ENCODE data around the gene NAV1.
"Not testable (repeated sequence)": the region's sequence is repeated elsewhere in the genome, so short reads cannot be mapped to it uniquely, and the experiment has no call there.

NAV1 gene, protein sequence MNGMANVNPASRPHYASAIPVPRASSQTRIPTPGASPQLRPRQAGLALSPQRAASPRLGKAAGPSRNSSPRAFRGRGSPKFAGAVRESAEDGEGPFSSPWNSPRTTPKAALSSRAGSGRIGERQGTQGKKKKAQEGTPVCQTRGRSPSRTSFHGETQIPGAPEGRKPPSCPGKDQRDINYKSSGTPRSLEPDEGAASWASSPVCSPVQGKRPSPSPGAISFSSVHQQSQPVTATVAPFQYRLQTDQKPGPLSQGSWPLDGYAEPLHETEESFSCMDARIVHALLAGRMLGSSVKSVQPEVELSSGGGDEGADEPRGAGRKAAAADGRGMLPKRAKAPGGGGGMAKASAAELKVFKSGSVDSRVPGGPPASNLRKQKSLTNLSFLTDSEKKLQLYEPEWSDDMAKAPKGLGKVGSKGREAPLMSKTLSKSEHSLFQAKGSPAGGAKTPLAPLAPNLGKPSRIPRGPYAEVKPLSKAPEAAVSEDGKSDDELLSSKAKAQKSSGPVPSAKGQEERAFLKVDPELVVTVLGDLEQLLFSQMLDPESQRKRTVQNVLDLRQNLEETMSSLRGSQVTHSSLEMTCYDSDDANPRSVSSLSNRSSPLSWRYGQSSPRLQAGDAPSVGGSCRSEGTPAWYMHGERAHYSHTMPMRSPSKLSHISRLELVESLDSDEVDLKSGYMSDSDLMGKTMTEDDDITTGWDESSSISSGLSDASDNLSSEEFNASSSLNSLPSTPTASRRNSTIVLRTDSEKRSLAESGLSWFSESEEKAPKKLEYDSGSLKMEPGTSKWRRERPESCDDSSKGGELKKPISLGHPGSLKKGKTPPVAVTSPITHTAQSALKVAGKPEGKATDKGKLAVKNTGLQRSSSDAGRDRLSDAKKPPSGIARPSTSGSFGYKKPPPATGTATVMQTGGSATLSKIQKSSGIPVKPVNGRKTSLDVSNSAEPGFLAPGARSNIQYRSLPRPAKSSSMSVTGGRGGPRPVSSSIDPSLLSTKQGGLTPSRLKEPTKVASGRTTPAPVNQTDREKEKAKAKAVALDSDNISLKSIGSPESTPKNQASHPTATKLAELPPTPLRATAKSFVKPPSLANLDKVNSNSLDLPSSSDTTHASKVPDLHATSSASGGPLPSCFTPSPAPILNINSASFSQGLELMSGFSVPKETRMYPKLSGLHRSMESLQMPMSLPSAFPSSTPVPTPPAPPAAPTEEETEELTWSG (N-terminal part only)

DNA sequence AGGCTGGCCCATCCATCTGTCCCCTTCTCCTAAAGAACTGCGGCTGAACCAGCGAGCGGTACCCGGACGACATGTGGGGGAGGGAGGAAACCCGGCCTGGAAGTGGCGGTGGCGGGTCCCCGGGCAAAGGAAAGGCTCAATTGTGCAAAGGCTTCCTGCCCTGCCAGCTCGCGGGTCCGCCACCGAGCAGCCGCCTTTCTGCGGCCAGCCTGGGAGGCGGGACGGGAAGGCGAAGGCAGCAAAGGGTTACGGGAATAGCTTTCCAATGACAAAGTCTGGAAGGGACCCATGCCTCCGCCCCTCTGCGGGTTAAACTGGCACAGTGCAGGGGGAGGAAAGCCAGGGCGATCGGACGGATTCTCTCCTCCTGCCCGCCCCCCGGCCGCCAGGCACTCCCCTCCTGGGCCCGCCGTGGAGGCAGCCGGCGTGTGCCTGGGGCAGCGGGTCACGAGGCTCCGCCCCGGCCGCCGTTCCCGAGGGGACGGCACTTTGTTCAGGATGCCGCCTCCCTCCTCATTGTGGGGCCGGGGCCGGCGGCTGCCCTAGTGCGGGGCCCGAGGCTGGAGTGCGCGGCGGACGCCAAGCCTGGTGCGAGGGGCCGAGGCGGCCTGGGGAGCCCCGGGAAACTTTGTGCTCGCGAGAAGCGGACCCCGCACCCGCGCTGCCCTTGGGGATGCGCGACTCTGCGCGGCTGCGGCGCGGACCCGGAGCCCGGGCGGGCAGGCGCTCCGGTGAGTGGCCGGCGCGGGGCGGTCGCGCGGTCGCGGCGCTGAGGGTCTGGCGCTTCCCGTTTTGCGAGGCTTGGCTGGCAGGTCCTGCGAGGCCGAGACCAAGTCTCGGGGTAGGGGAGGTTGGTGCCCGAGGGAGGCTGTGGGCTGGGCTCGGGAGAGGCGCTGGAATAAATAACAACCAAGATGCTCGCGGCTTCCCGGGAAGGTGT is at the start of gene NAV1:
NAV1 (plus strand) TSS at position 516 of the 940 bp plus-strand sequence. CDS start 83,758 bp downstream, outside the sequence.
- FAIRE-seq: no peak

DNA sequence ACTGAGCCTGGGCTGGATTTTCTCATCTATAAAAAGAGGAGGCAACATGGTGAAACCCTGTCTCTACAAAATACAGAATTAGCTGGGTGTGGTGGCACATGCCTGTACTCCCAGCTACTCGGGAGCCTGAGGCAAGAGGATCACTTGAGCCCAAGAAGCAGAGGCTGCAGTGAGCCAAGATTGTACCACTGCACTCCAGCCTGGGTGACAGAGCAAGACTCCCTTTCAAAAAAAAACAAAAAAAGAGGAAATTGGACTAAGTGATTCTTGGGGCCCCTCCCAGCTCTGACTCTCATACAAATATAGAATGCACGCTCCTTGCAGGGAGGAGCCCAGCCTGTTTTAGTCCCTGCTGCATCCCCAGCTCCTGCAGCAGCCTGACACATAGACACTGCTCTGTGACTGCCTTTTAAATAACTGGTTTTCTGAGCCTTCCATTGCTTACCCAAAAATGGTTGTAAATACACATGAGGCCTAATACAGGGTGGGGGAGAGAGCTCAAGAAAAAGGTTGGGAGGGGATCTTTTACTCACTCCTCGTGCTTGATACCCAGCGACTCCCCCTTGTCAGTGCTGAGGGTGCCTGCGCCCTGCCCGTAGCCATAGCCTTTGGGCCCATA is 49.2 kb upstream of the NAV1 start:
- FAIRE-seq: no peak

DNA sequence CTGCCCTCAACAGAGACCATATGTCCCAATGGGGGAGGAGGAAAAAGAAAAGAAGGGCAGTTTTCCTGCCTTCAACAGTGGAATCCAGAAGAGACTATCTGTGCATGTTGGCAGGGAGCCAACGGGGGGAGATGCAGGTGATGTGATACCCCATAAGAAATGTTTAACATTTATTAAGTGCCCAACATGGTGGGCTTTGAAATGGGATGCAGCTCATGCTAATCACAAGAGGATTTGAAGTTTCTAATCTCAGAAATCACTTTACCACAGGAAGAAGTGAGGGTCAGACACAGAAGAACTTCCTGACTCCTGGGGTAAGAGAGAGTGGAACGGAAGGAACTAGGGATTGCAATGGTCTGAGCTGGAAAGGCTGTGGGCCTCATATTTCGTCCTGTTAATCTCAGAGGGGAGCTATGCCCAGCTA is 48.2 kb upstream of the NAV1 start:
- FAIRE-seq: no peak

DNA sequence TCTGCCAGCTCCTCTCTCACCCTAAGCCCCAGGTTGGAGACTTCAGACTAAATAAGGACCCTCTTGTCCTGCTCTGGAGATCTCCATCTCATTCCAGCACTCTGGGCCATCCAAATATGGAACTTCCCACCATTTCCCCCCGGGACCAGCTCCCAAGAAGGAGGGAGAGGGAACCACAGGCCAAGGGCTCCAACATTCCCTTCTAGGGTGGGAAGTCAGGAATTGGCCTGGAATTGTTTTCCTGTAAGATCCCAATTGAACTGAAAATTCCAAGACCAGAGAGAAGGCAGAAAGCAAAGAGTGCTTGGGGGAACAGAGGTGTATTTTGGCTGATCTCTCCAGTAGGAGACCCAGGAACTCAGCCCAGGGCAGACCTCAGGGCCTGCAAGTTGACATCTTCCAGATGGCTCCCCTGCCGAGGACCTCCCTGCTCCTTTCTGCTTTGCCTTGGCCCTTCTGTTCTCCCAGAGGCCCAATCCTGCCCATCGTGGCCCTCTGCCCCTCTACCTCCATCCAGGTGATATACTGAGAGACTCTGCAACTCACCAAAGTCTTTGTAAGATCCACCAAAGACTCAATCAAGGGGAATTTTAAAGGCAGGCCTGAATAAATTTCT is 46.9 kb upstream of the NAV1 start:
- no peak for FAIRE-seq

DNA sequence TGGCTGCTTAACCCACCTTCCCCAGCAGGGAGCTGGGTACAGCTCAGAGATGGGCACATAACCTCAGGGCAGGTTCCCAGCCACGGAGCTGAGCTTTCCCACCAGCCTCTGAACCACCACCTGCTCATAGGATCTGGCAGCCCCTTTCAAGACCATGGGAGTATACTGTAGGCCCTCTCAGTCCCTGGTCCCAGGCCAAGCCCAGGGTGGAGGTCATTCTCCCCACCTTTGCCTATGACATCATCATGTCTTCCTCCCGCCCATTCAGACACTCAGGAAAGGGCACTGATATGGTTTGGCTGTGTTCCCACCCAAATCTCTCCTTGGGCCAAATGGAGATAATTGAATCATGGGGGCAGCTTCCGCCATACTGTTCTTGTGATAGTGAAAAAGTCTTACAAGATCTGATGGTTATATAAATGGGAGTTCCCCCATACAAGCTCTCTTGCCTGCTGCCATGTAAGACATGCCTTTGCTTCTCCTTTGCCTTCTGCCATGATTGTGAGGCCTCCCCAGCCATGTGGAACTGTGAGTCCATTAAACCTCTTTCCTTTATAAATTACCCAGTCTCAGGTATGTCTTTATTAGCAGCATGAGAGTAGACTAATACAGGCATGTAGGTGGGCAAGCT is 45.8 kb upstream of the NAV1 start:
- FAIRE-seq: not testable (repeated sequence)

DNA sequence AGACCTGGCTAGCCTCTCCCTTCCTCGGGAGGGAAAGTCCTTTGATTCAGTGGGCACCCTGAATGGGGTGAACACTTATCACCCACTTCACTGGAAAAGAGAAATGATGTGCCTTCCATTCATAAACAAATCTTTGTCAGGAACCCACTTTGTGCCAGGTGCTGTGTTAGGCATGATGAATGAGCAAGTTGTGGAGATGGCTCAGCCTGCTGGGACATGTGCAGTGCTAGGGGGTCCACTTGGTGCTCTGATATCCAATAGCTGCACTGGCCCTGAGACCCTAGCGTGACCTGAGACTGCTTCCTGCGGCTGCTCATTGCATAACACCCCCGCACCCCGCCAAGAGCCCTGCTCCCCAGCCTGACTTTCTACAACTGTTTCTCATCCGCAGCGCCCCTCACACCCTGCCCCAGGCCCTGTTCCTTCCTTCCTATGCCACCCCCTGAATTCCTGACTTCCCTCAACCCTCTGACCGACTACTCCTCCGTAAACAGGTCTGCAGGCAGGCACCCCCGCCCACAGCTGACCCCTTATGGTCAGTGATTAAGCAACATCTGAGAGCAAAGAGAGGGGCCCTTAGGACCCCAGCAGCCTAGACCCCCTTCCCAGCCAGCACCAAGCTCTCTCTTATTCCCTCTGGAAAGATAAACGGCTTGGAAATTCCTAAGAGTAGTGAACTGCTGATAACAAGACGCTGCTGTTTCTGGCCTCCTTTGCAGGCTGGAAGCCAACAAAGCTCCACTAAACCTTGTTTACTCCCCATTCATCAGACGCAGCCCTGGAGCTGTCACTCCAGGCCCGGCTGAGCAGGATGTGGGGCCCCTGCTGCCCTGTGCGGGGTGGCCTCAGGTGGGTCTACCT is 44.9 kb upstream of the NAV1 start:
- FAIRE-seq: no peak

DNA sequence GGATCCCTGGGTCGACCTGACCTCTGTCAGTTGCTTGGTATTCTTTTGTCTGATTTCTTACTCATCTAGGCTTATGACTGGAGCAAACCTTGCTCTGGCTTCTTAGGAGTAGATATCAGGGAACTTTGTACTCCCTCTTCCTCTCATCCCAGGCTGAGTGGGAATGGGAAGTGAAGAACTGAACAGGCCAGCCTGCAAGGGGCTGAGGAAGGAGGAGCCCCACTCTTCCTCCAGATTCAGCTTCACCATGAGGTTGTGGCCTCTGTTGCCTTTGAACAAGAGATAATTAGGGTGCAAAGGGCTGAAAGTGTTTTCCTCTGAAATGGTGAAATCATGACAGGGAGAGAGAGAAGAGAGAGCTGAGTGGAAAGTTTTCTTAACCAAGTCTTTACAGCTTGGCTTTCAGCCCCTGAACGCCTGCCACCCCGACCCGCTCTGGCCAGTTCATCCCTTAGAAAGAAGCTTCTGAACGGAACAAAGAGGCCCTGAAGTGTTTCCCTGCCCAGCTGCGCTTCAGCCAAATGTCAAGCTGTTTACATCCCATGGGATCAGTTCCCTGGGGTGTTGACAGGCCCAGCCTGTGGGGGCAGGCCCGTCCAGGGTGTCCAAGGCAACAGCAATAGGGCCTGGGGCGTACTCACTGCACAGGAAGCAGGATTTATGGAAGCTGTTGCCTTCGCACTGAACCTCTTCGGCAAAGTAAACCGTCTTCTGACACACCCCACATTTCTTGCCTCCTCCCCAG is 43.2 kb upstream of the NAV1 start:
- no peak for FAIRE-seq

DNA sequence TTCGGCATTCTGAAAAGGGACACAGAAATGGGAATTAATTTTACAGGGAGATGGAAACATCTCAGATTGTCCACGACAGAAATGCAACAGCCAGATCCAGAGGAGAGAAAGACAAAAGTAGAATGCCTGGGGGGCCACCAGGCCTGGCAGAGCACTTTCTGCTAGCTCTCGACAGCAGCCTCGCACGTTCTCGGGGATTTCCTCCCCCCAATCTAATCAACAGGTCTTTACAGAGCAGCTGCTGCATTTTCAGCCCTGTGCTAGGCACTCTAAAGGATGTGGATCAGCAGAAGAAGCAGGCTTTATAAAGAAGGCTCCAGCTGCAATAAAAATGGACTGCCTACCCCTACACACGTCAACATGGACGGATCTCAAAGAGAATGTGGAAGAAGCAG is 42.6 kb upstream of the NAV1 start:
- no peak for FAIRE-seq

DNA sequence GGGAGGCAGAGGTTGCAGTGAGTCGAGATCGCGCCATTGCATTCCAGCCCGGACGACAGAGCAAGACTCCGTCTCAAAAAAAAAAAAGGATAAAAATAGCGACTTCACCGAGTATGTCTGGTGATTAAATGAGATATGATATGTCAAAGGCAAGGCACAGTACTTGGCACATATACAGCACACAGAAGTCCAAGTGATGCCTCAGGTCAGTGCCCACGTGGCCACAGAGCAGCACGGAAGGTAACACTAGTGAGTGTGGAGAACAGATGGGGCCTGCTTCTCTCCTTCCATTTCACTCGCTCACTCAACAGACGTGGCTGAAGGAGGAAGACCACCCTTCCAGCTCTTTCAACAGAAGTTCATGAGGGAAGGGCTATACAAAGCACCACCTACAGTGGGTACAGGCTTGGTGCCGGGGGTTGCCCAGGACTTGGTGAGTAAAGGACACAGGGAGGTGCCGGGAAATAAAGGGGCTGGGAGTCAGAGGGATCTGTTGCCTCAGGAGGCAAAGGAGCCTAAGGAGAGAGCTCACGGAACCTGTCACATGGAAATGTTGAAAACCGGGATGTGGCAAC is 40.9 kb upstream of the NAV1 start:
- FAIRE-seq: no peak

DNA sequence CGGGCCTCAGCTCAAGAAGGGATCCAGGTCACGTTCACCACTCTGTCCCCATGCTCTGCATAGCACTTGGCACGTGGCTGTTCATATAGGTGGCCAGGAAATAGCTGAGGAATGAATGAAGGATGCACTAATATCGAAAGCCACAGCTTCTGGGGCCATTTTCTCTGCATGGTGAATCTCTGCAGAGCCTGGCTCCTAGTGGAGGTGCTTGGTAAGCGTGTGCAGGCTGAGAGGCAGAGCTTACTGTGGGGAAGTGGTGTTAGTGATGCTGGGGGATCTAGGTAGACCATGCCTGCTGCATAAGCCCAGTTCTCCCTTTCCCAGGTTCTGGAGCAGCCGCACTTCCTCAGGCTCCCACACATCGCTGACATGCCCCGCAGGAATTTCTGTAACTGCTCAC is 40.3 kb upstream of the NAV1 start:
- FAIRE-seq: no peak

DNA sequence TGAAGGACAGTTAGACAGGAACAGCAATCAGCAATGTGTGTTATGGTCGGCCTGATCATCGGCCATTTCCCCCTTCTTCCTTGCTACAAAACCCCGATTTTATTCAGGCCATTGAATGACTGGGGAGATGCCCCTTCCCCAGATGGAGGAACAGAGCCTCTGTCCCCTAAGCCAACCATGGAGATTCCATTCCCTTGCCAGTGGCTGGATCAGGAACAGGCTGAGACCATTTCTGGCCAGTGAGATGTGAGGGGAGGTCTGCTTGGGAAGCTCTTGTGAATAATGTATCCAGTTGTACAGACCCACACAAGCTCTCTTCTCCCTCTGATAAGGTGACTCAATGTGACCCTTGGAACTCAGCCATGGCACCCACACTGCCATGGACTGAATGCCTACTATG is 39.7 kb upstream of the NAV1 start:
- no peak for FAIRE-seq

DNA sequence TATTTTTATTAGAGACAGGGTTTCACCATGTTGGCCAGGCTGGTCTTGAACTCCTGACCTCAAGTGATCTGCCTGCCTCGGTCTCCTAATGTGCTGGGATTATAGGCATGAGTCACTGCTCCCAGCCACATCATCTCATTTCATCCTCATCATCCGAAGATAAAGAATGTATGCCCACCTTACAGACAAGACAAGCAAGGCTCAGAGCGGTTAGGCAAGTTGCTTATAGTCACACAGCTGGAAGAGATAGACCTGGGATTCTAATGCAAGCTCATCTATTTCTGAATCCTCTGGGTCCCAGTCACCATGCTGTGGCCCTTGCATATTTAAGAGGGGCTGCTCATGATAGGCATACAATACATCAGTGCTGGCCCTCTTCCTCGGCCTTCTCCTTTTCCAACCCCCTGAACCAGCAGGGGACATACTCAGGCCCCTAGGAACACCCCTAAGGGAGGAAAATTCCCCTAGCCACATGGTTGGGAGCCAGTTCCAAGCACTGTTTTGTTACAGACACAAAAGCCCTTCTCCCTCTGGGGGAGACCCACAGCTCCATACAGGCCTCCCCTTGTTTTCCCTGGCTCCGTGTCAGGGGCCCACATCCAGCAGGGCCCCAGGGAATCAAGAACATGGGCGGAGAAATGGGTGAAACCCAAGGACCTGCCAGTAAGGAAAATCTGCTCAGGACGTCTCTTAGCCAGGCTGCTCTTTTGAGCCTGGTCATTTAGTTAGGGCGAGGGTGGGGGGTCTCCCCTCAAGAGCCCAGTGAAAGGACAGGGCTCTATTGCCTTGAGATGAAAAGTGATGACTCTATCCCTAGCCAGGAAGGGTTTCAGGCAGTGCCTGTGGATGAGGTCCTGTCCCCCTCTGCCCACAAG is 38.9 kb upstream of the NAV1 start:
- FAIRE-seq: no peak

DNA sequence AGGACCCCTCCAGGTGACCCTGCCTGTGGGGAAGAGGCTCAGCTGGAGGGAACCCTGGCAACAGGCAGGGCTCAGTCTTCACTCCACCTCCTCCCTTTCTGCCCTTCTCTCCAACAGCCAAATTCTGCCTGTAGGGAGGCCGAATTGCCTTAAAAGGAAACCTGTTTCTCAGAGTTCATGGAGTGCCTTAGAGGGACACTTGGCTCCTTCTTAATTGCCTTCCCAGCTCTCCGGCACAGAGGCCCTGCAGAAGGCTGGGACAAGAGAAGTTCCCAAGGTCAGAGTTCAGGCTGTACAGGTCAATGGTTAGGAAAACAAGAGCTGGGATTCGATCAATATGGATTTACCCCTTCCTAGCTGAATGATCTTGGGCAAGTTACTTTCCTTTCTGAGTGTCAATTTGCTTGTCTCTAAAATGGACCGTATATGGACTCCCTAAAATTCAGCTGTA is 38.2 kb upstream of the NAV1 start:
- FAIRE-seq: no peak

DNA sequence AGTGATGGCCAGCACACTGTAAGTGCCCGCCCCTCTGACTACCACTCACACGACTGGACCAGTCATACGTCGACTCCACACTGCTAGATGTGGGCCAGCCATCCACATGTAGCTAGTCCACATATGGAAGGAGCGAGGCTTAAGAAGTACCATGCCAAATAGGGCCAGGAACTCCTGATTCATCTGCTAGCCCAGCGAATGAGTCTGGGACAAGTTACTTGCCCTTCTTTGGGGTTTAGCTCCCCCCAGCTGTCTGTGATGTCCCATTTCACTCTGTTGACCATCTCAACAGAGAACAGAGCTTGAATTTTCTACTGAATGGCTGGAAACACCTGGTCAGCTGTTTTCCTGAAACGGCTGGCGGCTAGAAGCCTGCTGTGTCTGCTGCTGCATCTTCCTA is 37.8 kb upstream of the NAV1 start:
- FAIRE-seq: no peak

DNA sequence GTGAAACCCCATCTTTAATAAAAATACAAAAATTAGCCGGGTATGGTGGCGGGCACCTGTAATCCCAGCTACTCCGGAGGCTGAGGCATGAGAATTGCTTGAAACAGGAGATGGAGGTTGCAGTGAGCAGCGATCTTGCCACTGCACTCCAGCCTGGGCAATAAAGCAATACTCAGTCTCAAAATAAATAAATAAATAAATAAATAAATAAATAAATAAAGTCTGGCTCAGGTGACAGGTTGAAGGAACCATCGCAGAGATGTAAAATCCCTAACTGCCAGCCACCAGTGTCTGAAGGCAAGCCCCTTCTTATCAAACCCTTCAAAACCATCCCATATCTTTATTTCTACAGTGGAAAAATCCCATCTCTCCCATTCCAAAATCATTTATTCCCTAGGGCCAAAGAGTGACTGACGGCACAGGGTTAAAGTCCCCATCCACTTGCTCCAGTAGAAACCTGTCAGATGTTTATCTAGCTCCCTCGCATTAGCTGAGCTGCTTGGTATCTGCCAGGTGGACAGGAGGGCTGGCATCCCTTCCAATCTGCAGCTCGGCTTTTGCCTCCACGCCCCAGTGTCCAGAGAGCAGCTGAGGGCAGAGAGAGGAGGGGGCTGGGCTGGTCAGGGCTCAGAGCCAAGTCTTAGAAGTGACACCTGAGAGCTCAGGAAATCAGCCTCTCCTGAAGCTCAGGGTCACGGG is 37.0 kb upstream of the NAV1 start:
- no peak for FAIRE-seq

DNA sequence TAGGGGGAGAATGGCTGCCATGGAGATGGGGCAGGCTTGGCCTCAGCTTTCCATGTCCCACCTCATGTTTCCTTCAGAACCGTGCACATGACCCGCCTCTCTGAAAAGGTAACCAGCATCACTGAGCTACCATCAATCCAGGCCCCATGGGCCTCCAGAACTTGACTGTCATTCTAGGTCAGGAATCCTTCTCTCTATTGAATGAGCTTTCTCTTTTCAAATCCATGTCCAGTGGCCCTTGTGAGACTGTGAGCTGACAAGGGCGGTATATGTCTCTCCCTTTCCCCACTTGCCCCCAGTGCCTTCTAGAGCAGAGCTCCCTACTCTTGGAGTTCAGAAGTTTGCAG is 36.4 kb upstream of the NAV1 start:
- FAIRE-seq: no peak

Measured in islet of Langerhans (tissue), 1 donor.